Gastrocnemius medialis (tissue), 4 donors: Measurements from ENCODE around the gene NOXA1. TPM values are rescaled to one million over a fixed set of nuclear protein-coding genes. Genes with fewer than 3 reads are reported as not detected.
A peak's percentile ranks its signal among the peaks of the same experiment; 100 is the strongest.

ENCODE experiments used
- ATAC-seq, 2 donors: fragments of 150-250 bp; one replicate each; pipeline ENCODE4 v1.9.1; 2016
- DNase-seq, 2 donors: peaks; one replicate each; pipeline ENCODE4 v3.0.0-alpha.2; 2019
- H3K27ac ChIP-seq, 4 donors: fragments of 200-600 bp; sonication (generic); 1 replicate in 1 of 4; 2 replicates in 3 of 4; pipeline ENCODE4 v1.5.1; 2016 to 2018; ENCODE audit warnings: mild to moderate bottlenecking in 2 of 4, moderate library complexity in 1 of 4
- H3K27me3 ChIP-seq, 3 donors: fragments of 200-600 bp; sonication (generic) in 2 of 3; 1 replicate in 1 of 3; 2 replicates in 2 of 3; pipeline versions ENCODE4 v1.5.1 to v1.6.0; 2016 to 2019; ENCODE audit warnings: mild to moderate bottlenecking in 1 of 3, moderate library complexity in 1 of 3
- H3K36me3 ChIP-seq, 2 donors: fragments of 200-600 bp; sonication (generic) in 1 of 2; one replicate each; pipeline ENCODE4 v1.5.1; 2017 to 2018
- H3K4me1 ChIP-seq, 2 donors: fragments of 200-600 bp; sonication (generic) in 1 of 2; one replicate each; pipeline ENCODE4 v1.5.1; 2016 to 2017; ENCODE audit warnings: mild to moderate bottlenecking in 2 of 2
- H3K4me3 ChIP-seq, 4 donors: fragments of 200-600 bp; sonication (generic) in 3 of 4; 1 replicate in 1 of 4; 2 replicates in 3 of 4; pipeline ENCODE4 v1.5.1; 2016 to 2019; ENCODE audit warnings: mild to moderate bottlenecking in 2 of 4
- H3K9me3 ChIP-seq, 3 donors: fragments of 200-600 bp; sonication (generic) in 2 of 3; 1 replicate in 1 of 3; 2 replicates in 2 of 3; pipeline ENCODE4 v1.5.1; 2016 to 2019
- CTCF ChIP-seq, 5 experiments: fragments of 450-650 bp in 3 of 5; fragments of 200-600 bp in 2 of 5; sonication (generic) in 2 of 5; IDR thresholded peaks in 4 of 5; conservative IDR thresholded peaks in 1 of 5; 1 replicate in 4 of 5; 2 replicates in 1 of 5; pipeline ENCODE4 v1.5.1; 2016 to 2019; ENCODE audit warnings: antibody characterized with exemption in 5 of 5, mild to moderate bottlenecking in 3 of 5, moderate library complexity in 3 of 5
- POLR2A ChIP-seq, 2 donors: fragments of 450-650 bp; IDR thresholded peaks; one replicate each; pipeline ENCODE4 v1.6.1; 2017; ENCODE audit warnings: antibody characterized with exemption in 2 of 2, mild to moderate bottlenecking in 2 of 2, moderate library complexity in 2 of 2
- in situ Hi-C, 4 donors: fragments of 200-750 bp; cut with MboI; loops; one replicate each; pipeline versions ENCODE4 v1.15.0 to v1.8.0; 2017; ENCODE audit warnings: low sequenced_read_pairs in 4 of 4
- intact Hi-C: fragments of 100-400 bp; cut with DNase I; formaldehyde crosslinking; loops from one replicate; pipeline ENCODE4 v1.15.1; 2023; ENCODE audit warnings: low total_unique reads
- total RNA-seq, 4 donors: library from RNA; depleted of rRNA; stranded (reverse); fragments of >200 nt; gene quantifications; one replicate each; pipeline versions ENCODE4 v1.1.0 to v1.2.3, GENCODE V29; 2016

The NOXA1 gene
- total RNA-seq, 4 donors from 2014 or later, result 0.41 to 2.5 (median 1.8) TPM

GRCh38 chr9:137406085-137406760, 17.0 kb upstream of the NOXA1 start:
- Histone ChIP-seq H3K4me1 (peaks cover 11 to 21% of the 10 kb centered on the region in 2 donors), H3K27me3 (no peaks in the 10 kb centered on the region), H3K9me3 (no peaks in the 10 kb centered on the region), H3K4me3 (peak overlapping the region; percentile 28 to 54 (median 44)), H3K36me3 (no peaks in the 10 kb centered on the region), H3K27ac (peak overlapping the region in 2 of 4 donors; percentile 40 to 57)
- intact Hi-C loops (loop anchor here (2.0 kb wide), 1 partner anchor 111 kb away; no protein-coding TSS in a partner anchor), in situ Hi-C loops (loop anchor here (10.0 to 25.0 kb wide), 2 partner anchors 111 to 119 kb away; partner anchors contain the start of gene TOR4A (in 3 of the 4))
- no peak for DNase-seq
- ATAC-seq, result no peak
- TF ChIP-seq CTCF (IDR thresholded peaks at IDR 0.05 in 4 of 5, conservative IDR thresholded peaks at IDR 0.05 in 1 of 5), result no peak
- no peak for TF ChIP-seq POLR2A (IDR thresholded peaks at IDR 0.05)

GRCh38 chr9:137406876-137407589, 16.2 kb upstream of the NOXA1 start:
- H3K9me3 ChIP-seq, result no peaks in the 10 kb centered on the region
- in situ Hi-C loops, result loop anchor here (10.0 to 25.0 kb wide), 2 partner anchors 112 to 120 kb away; partner anchors contain the start of gene TOR4A (in 3 of the 4)
- ATAC-seq (peak; percentile 68 to 72), DNase-seq (no peak)
- H3K4me1 ChIP-seq, result peaks cover 15 to 29% of the 10 kb centered on the region in 2 donors
- H3K36me3 ChIP-seq, result no peaks in the 10 kb centered on the region
- H3K4me3 ChIP-seq, result peak overlapping the region; percentile 28 to 54 (median 44)
- H3K27me3 ChIP-seq, result no peaks in the 10 kb centered on the region
- TF ChIP-seq CTCF (IDR thresholded peaks at IDR 0.05 in 4 of 5, conservative IDR thresholded peaks at IDR 0.05 in 1 of 5) (peak; percentile 63 to 91 (median 80)), POLR2A (IDR thresholded peaks at IDR 0.05) (no peak)
- H3K27ac ChIP-seq, result peak overlapping the region in 3 of 4 donors; percentile 49 to 57 (median 52)
- intact Hi-C loops, result loop anchor here (2.0 kb wide), 1 partner anchor 112 kb away; no protein-coding TSS in a partner anchor

GRCh38 chr9:137407590-137408300, 15.4 kb upstream of the NOXA1 start:
- Histone ChIP-seq H3K36me3 (no peaks in the 10 kb centered on the region), H3K4me1 (peaks cover 18 to 29% of the 10 kb centered on the region in 2 donors), H3K9me3 (no peaks in the 10 kb centered on the region), H3K27ac (peak overlapping the region in 3 of 4 donors; percentile 49 to 57 (median 52)), H3K4me3 (peak overlapping the region; percentile 28 to 54 (median 44)), H3K27me3 (no peaks in the 10 kb centered on the region)
- intact Hi-C loops, result loop anchor here (2.0 kb wide), 1 partner anchor 113 kb away; no protein-coding TSS in a partner anchor
- in situ Hi-C loops, result loop anchor here (10.0 to 25.0 kb wide), 2 partner anchors 113 to 120 kb away; partner anchors contain the start of gene TOR4A (in 3 of the 4)
- TF ChIP-seq POLR2A (IDR thresholded peaks at IDR 0.05), result no peak
- TF ChIP-seq CTCF (IDR thresholded peaks at IDR 0.05 in 4 of 5, conservative IDR thresholded peaks at IDR 0.05 in 1 of 5), result no peak
- ATAC-seq (no peak), DNase-seq (no peak)

GRCh38 chr9:137408651-137409405, 14.4 kb upstream of the NOXA1 start:
- ATAC-seq (no peak), DNase-seq (no peak)
- intact Hi-C loops, result no loop called here
- no peaks in the 10 kb centered on the region for H3K9me3 ChIP-seq
- no peaks in the 10 kb centered on the region for H3K36me3 ChIP-seq
- H3K27ac ChIP-seq, result no peak overlapping the region
- no peaks in the 10 kb centered on the region for H3K27me3 ChIP-seq
- in situ Hi-C loops, result loop anchor here (10.0 to 25.0 kb wide), 2 partner anchors 114 to 122 kb away; partner anchors contain the start of gene TOR4A (in 3 of the 4)
- H3K4me3 ChIP-seq, result no peak overlapping the region
- no peak for TF ChIP-seq CTCF (IDR thresholded peaks at IDR 0.05 in 4 of 5, conservative IDR thresholded peaks at IDR 0.05 in 1 of 5)
- no peak for TF ChIP-seq POLR2A (IDR thresholded peaks at IDR 0.05)
- H3K4me1 ChIP-seq, result peaks cover 18 to 29% of the 10 kb centered on the region in 2 donors
